ENCODE results near the gene MRPL9.
A peak's percentile ranks its signal among the peaks of the same experiment; 100 is the strongest.

MRPL9 gene

GRCh38 chr1:151718011-151718431 is 45.3 kb downstream of the MRPL9 start:
- Histone ChIP-seq H4K20me1 (ENCODE audit: control insufficient read depth, insufficient read depth, low read depth, low read length) (no peaks in the 10 kb centered on the region), H3K9me3 (ENCODE audit: control insufficient read depth, insufficient read depth, low read length) (no peaks in the 10 kb centered on the region), H3K36me3 (ENCODE audit: control insufficient read depth, low read length) (no peaks in the 10 kb centered on the region), H3K4me3 (ENCODE audit: low read length) (no peak overlapping the region), H3F3A (ENCODE audit: control insufficient read depth, insufficient read depth) (no peaks in the 10 kb centered on the region), H3K79me2 (ENCODE audit: control insufficient read depth, low read length) (no peaks in the 10 kb centered on the region), H3K4me2 (ENCODE audit: low read length) (no peak overlapping the region), H3K4me1 (ENCODE audit: control insufficient read depth, low read length) (peaks cover 7% of the 10 kb centered on the region; the same call in 1 of the 2 replicates), H3K27ac (ENCODE audit: low read depth, low read length) (no peak overlapping the region), H3K27me3 (ENCODE audit: control insufficient read depth, low read length) (peaks cover 68% of the 10 kb centered on the region), H3K9me2 (replicated peaks; ENCODE audit: control insufficient read depth, low read length) (no peaks in the 10 kb centered on the region)
- no peak for TF ChIP-seq CTCF (IDR thresholded peaks at IDR 0.05; ENCODE audit: low read depth, low read length, poor library complexity, severe bottlenecking)
- TF ChIP-seq EZH2phosphoT487 (IDR thresholded peaks at IDR 0.05; ENCODE audit: borderline replicate concordance, low read length): no peak

GRCh38 chr1:151716771-151717631 is 46.3 kb downstream of the MRPL9 start, which contains the start of gene CELF3:
Gene CELF3 (minus strand): TSS chr1:151716803. CDS start chr1:151716020, 783 bp downstream.
- TF ChIP-seq EZH2phosphoT487 (IDR thresholded peaks at IDR 0.05; ENCODE audit: borderline replicate concordance, low read length): no peak
- no peak for TF ChIP-seq CTCF (IDR thresholded peaks at IDR 0.05; ENCODE audit: low read depth, low read length, poor library complexity, severe bottlenecking)
- peak within 1 kb of the TSS; percentile 26; the same call in 1 of the 2 replicates for H3K4me2 ChIP-seq (ENCODE audit: low read length)
- no peaks in the 10 kb centered on the region for H3K36me3 ChIP-seq (ENCODE audit: control insufficient read depth, low read length)
- H4K20me1 ChIP-seq (ENCODE audit: control insufficient read depth, insufficient read depth, low read depth, low read length): no peaks in the 10 kb centered on the region
- H3K79me2 ChIP-seq (ENCODE audit: control insufficient read depth, low read length): no peaks in the 10 kb centered on the region
- no peaks in the 10 kb centered on the region for H3F3A ChIP-seq (ENCODE audit: control insufficient read depth, insufficient read depth)
- no peaks in the 10 kb centered on the region for H3K9me2 ChIP-seq (replicated peaks; ENCODE audit: control insufficient read depth, low read length)
- no peak within 1 kb of the TSS for H3K27ac ChIP-seq (ENCODE audit: low read depth, low read length)
- H3K4me1 ChIP-seq (ENCODE audit: control insufficient read depth, low read length): peaks cover 7% of the 10 kb centered on the region; the same call in 1 of the 2 replicates
- peaks cover 60% of the 10 kb centered on the region for H3K27me3 ChIP-seq (ENCODE audit: control insufficient read depth, low read length)
- no peak within 1 kb of the TSS for H3K4me3 ChIP-seq (ENCODE audit: low read length)
- H3K9me3 ChIP-seq (ENCODE audit: control insufficient read depth, insufficient read depth, low read length): no peaks in the 10 kb centered on the region

- H3K4me2 ChIP-seq (ENCODE audit: low read length): no peak overlapping the region
- peaks cover 3% of the 10 kb centered on the region; the same call in 1 of the 2 replicates for H3K4me1 ChIP-seq (ENCODE audit: control insufficient read depth, low read length)
- H3K36me3 ChIP-seq (ENCODE audit: control insufficient read depth, low read length): no peaks in the 10 kb centered on the region
- no peak overlapping the region for H3K4me3 ChIP-seq (ENCODE audit: low read length)
- H3F3A ChIP-seq (ENCODE audit: control insufficient read depth, insufficient read depth): no peaks in the 10 kb centered on the region
- H3K79me2 ChIP-seq (ENCODE audit: control insufficient read depth, low read length): no peaks in the 10 kb centered on the region
- peaks cover 57% of the 10 kb centered on the region for H3K27me3 ChIP-seq (ENCODE audit: control insufficient read depth, low read length)
- H3K27ac ChIP-seq (ENCODE audit: low read depth, low read length): no peak overlapping the region
- H3K9me2 ChIP-seq (replicated peaks; ENCODE audit: control insufficient read depth, low read length): no peaks in the 10 kb centered on the region
- TF ChIP-seq CTCF (IDR thresholded peaks at IDR 0.05; ENCODE audit: low read depth, low read length, poor library complexity, severe bottlenecking) (no peak), EZH2phosphoT487 (IDR thresholded peaks at IDR 0.05; ENCODE audit: borderline replicate concordance, low read length) (no peak)
- H3K9me3 ChIP-seq (ENCODE audit: control insufficient read depth, insufficient read depth, low read length): no peaks in the 10 kb centered on the region
- H4K20me1 ChIP-seq (ENCODE audit: control insufficient read depth, insufficient read depth, low read depth, low read length): no peaks in the 10 kb centered on the region
Observed at GRCh38 chr1:151716405-151716762, 46.9 kb downstream of the MRPL9 start.
